Mammary epithelial cell (primary cell): ENCODE data around the gene SHANK3.

Experiments used
- CTCF ChIP-seq, 2 donors: IDR thresholded peaks in 1 of 2; conservative IDR thresholded peaks in 1 of 2; 2 replicates each; pipeline ENCODE4 v1.5.1; 2011 to 2012; ENCODE audit warnings: inconsistent platforms in 2 of 2, low read length in 2 of 2, mild to moderate bottlenecking in 2 of 2, control low read depth in 1 of 2, low read depth in 1 of 2; ENCODE audit not compliant: insufficient read depth in 1 of 2; ENCODE audit errors: extremely low read depth in 1 of 2
- EZH2 ChIP-seq: IDR thresholded peaks from 2 replicates; pipeline ENCODE4 v1.6.1; 2012; ENCODE audit warnings: low read length, inconsistent platforms, borderline replicate concordance

GRCh38 chr22:50687829-50688228, 15.2 kb downstream of the SHANK3 start:
- no peak for TF ChIP-seq CTCF (conservative IDR thresholded peaks at IDR 0.05 in 1 of 2, IDR thresholded peaks at IDR 0.05 in 1 of 2; ENCODE audit: extremely low read depth in 1 of 2, insufficient read depth in 1 of 2, low read depth in 1 of 2, low read length in 2 of 2)
- TF ChIP-seq EZH2, result no peak
